ENCODE results near the gene RTN4. TPM values are rescaled to one million over a fixed set of nuclear protein-coding genes. Genes with fewer than 3 reads are reported as not detected.

The RTN4 gene, protein sequence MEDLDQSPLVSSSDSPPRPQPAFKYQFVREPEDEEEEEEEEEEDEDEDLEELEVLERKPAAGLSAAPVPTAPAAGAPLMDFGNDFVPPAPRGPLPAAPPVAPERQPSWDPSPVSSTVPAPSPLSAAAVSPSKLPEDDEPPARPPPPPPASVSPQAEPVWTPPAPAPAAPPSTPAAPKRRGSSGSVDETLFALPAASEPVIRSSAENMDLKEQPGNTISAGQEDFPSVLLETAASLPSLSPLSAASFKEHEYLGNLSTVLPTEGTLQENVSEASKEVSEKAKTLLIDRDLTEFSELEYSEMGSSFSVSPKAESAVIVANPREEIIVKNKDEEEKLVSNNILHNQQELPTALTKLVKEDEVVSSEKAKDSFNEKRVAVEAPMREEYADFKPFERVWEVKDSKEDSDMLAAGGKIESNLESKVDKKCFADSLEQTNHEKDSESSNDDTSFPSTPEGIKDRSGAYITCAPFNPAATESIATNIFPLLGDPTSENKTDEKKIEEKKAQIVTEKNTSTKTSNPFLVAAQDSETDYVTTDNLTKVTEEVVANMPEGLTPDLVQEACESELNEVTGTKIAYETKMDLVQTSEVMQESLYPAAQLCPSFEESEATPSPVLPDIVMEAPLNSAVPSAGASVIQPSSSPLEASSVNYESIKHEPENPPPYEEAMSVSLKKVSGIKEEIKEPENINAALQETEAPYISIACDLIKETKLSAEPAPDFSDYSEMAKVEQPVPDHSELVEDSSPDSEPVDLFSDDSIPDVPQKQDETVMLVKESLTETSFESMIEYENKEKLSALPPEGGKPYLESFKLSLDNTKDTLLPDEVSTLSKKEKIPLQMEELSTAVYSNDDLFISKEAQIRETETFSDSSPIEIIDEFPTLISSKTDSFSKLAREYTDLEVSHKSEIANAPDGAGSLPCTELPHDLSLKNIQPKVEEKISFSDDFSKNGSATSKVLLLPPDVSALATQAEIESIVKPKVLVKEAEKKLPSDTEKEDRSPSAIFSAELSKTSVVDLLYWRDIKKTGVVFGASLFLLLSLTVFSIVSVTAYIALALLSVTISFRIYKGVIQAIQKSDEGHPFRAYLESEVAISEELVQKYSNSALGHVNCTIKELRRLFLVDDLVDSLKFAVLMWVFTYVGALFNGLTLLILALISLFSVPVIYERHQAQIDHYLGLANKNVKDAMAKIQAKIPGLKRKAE
- 81.6 TPM for total RNA-seq (2013)
- polyA plus RNA-seq: 100 to 1,000 TPM; 111 to 163 (median 158) TPM
- polyA minus RNA-seq: 45.6 and 63.2 TPM in 2 replicates
- total RNA-seq: 310 to 603 (median 366) reads per million in 11 experiments

DNA sequence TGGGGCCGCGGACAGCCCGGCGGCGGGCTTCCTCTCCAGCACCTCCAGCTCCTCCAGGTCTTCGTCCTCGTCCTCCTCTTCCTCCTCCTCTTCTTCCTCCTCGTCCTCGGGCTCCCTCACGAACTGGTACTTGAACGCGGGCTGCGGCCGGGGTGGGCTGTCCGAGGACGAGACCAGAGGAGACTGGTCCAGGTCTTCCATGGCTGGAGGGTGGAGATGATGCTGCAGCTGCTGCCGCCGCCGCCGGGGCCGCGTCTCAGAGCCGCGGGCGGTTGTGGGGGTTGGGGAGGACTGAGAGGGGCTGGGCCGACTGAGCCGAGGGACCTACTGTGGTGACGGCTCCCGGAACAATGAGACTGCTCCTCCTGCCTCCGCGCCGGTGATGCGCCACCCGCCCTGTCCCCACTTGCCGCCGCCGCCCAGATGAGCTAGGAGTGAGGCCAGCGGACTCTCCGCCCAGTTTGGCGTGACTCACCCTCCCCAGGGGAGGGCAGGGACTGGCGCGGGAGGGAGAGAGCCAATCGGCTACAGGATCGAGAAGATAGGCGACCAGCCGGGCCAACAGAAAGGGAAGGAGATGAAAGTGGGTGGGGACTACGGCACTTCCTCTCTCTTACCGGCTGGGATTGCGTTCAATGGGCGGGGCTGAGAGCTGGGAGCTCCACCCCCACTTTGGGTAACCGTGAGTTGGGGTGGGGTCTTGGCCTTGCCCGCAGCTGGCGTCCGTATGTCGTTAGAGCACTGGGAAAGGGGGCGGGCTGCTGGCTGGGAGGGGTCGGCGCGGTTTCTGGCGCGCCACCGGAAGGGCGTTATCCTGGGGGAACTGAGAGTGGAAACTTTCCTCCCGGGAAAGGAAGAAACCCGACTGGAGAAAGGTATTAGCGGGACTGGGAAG lies at the start of gene RTN4:
Gene RTN4, minus strand, starts transcription at position 352 of the 895 bp plus-strand sequence. Its CDS starts 151 bp downstream, at position 201.
- WGBS (ENCODE audit: insufficient coverage): 0% methylated on average over 45 of the region's 66 CpGs
- peak within 1 kb of the TSS; percentile 97 for H3K4me2 ChIP-seq (replicated peaks; ENCODE audit: extremely low read depth, low read length, poor library complexity, severe bottlenecking)
- H3K9me3 ChIP-seq (replicated peaks in 1 of 2; ENCODE audit: control insufficient read depth in 1 of 2, insufficient read depth in 1 of 2, low read length in 2 of 2): no peaks in the 10 kb centered on the region
- peak; percentile 98 to 100 (median 100) for DNase-seq
- peak within 1 kb of the TSS; percentile 69 for H2AFZ ChIP-seq (ENCODE audit: insufficient read depth, low read depth, low read length, poor library complexity, severe bottlenecking)
- H3K27ac ChIP-seq (ENCODE audit: low read depth in 1 of 2, low read length in 2 of 2): peak within 1 kb of the TSS; percentile 95 to 98
- Mint-ChIP-seq H3K36me3 (peaks cover 0 to 4% of the 10 kb centered on the region in 2 donors), H3K9me3 (peaks cover 0 to 3% (median 0%) of the 10 kb centered on the region in 7 donors), H3K4me3 (peak within 1 kb of the TSS; percentile 100), H3K27ac (peak within 1 kb of the TSS; percentile 98 to 100 (median 100)), H3K4me1 (peaks cover 47% of the 10 kb centered on the region), H3K27me3 (ENCODE audit: low read depth in 3 of 3) (no peaks in the 10 kb centered on the region)
- H3K36me3 ChIP-seq (replicated peaks in 1 of 2; ENCODE audit: control insufficient read depth in 1 of 2, insufficient read depth in 2 of 2, low read length in 2 of 2): no peaks in the 10 kb centered on the region
- H4K20me1 ChIP-seq (ENCODE audit: insufficient read depth, low read length): peaks cover 42% of the 10 kb centered on the region
- peak within 1 kb of the TSS; percentile 95 for H3K9ac ChIP-seq (ENCODE audit: insufficient read depth, low read length, poor library complexity, severe bottlenecking)
- intact Hi-C loops (cut with micrococcal nuclease): loop anchor here (10.0 kb wide), 3 partner anchors 54 to 104 kb away; no protein-coding TSS in a partner anchor
- H3K27me3 ChIP-seq (ENCODE audit: control insufficient read depth in 2 of 2, insufficient read depth in 2 of 2, low read length in 2 of 2): no peaks in the 10 kb centered on the region
- TF ChIP-seq, protein P1, sequence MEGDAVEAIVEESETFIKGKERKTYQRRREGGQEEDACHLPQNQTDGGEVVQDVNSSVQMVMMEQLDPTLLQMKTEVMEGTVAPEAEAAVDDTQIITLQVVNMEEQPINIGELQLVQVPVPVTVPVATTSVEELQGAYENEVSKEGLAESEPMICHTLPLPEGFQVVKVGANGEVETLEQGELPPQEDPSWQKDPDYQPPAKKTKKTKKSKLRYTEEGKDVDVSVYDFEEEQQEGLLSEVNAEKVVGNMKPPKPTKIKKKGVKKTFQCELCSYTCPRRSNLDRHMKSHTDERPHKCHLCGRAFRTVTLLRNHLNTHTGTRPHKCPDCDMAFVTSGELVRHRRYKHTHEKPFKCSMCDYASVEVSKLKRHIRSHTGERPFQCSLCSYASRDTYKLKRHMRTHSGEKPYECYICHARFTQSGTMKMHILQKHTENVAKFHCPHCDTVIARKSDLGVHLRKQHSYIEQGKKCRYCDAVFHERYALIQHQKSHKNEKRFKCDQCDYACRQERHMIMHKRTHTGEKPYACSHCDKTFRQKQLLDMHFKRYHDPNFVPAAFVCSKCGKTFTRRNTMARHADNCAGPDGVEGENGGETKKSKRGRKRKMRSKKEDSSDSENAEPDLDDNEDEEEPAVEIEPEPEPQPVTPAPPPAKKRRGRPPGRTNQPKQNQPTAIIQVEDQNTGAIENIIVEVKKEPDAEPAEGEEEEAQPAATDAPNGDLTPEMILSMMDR (IDR thresholded peaks at IDR 0.05): no peak
- peak within 1 kb of the TSS; percentile 78 to 100 (median 89) for H3K4me3 ChIP-seq (replicated peaks in 1 of 3; ENCODE audit: low read depth in 2 of 3, low read length in 3 of 3)
- peaks cover 83% of the 10 kb centered on the region for H3K79me2 ChIP-seq (ENCODE audit: insufficient read depth, low read length)
- peaks cover 42 to 54% of the 10 kb centered on the region in 2 donors for H3K4me1 ChIP-seq (ENCODE audit: control insufficient read depth in 1 of 2, insufficient read depth in 2 of 2, low read length in 2 of 2)
